ENCODE measurements around the gene TBC1D2B. TPM values are rescaled to one million over a fixed set of nuclear protein-coding genes. Genes with fewer than 3 reads are reported as not detected.

TBC1D2B gene
- total and polyA plus RNA-seq, 10 donors, result 9.4 to 131 (median 97.4) TPM

- H3K4me1 ChIP-seq, result peaks cover 15 to 75% (median 38%) of the 10 kb centered on the region in 6 donors
- intact Hi-C loops (cut with DNase I; ENCODE audit: low total_unique reads), result no loop called here
- no peak for DNase-seq
- H3K36me3 ChIP-seq, result peaks cover 0 to 100% (median 53%) of the 10 kb centered on the region in 6 donors
- H3K27ac ChIP-seq, result peak overlapping the region in 7 of 8 donors; percentile 66 to 85 (median 74)
- H3K9me3 ChIP-seq, result no peaks in the 10 kb centered on the region
- H3K4me3 ChIP-seq, result no peak overlapping the region
- 63 to 92% (median 79%) methylated on average over 2 of the region's 2 CpGs for WGBS, 5 donors
- no peak for TF ChIP-seq POLR2A (IDR thresholded peaks at IDR 0.05)
- TF ChIP-seq POLR2AphosphoS5 (IDR thresholded peaks at IDR 0.05), result no peak
- no peaks in the 10 kb centered on the region for H3K27me3 ChIP-seq (replicated peaks in 1 of 7)
Observed at GRCh38 chr15:78024883-78025282, 52.6 kb downstream of the TBC1D2B start.

GRCh38 chr15:78024519-78024870 lies 53.0 kb downstream of the TBC1D2B start:
- H3K36me3 ChIP-seq, result peaks cover 0 to 100% (median 51%) of the 10 kb centered on the region in 6 donors
- H3K27me3 ChIP-seq (replicated peaks in 1 of 7), result no peaks in the 10 kb centered on the region
- 31 to 63% (median 51%) methylated on average over 2 of the region's 2 CpGs for WGBS, 5 donors
- TF ChIP-seq POLR2A (IDR thresholded peaks at IDR 0.05) (no peak), CTCF (IDR thresholded peaks at IDR 0.05 in 8 of 11, conservative IDR thresholded peaks at IDR 0.05 in 3 of 11) (no peak), POLR2AphosphoS5 (IDR thresholded peaks at IDR 0.05) (no peak)
- H3K27ac ChIP-seq, result peak overlapping the region; percentile 14 to 85 (median 74)
- intact Hi-C loops (cut with DNase I; ENCODE audit: low total_unique reads), result no loop called here
- H3K4me1 ChIP-seq, result peaks cover 15 to 75% (median 40%) of the 10 kb centered on the region in 6 donors
- DNase-seq, result no peak
- no peaks in the 10 kb centered on the region for H3K9me3 ChIP-seq
- H3K4me3 ChIP-seq, result no peak overlapping the region

- intact Hi-C loops (cut with DNase I; ENCODE audit: low total_unique reads), result no loop called here
- no peak for DNase-seq
Observed at GRCh38 chr15:78023865-78024518, 53.5 kb downstream of the TBC1D2B start.

GRCh38 chr15:78023081-78023665 lies 54.3 kb downstream of the TBC1D2B start:
- intact Hi-C loops (cut with DNase I; ENCODE audit: low total_unique reads), result no loop called here
- no peaks in the 10 kb centered on the region for H3K27me3 ChIP-seq (replicated peaks in 1 of 7)
- H3K4me3 ChIP-seq, result no peak overlapping the region
- peak overlapping the region in 6 of 8 donors; percentile 66 to 85 (median 75) for H3K27ac ChIP-seq
- H3K9me3 ChIP-seq, result no peaks in the 10 kb centered on the region
- 73 to 91% (median 86%) methylated on average over 4 to 6 of the region's 6 CpGs for WGBS, 5 donors
- TF ChIP-seq POLR2AphosphoS5 (IDR thresholded peaks at IDR 0.05) (no peak), CTCF (IDR thresholded peaks at IDR 0.05 in 8 of 11, conservative IDR thresholded peaks at IDR 0.05 in 3 of 11) (no peak), POLR2A (IDR thresholded peaks at IDR 0.05) (no peak)
- H3K4me1 ChIP-seq, result peaks cover 26 to 81% (median 51%) of the 10 kb centered on the region in 6 donors
- no peak for DNase-seq
- peaks cover 0 to 88% (median 42%) of the 10 kb centered on the region in 6 donors for H3K36me3 ChIP-seq

More at GRCh38 chr15:78023865-78024518, 53.5 kb downstream of the TBC1D2B start:
- H3K4me1 ChIP-seq, result peaks cover 18 to 75% (median 44%) of the 10 kb centered on the region in 6 donors
- H3K27ac ChIP-seq, result peak overlapping the region; percentile 14 to 85 (median 74)
- peaks cover 0 to 96% (median 49%) of the 10 kb centered on the region in 6 donors for H3K36me3 ChIP-seq
- no peak overlapping the region for H3K4me3 ChIP-seq
- no peaks in the 10 kb centered on the region for H3K9me3 ChIP-seq
- TF ChIP-seq POLR2AphosphoS5 (IDR thresholded peaks at IDR 0.05) (peak; percentile 76 to 81 (median 79)), CTCF (IDR thresholded peaks at IDR 0.05 in 8 of 11, conservative IDR thresholded peaks at IDR 0.05 in 3 of 11) (no peak)
- no peaks in the 10 kb centered on the region for H3K27me3 ChIP-seq (replicated peaks in 1 of 7)
- WGBS, 5 donors, result 58 to 84% (median 66%) methylated on average over 17 of the region's 17 CpGs

Measured in spleen (tissue), 11 donors.